ENCODE measurements around the gene DNAH10. TPM values are rescaled to one million over a fixed set of nuclear protein-coding genes. Genes with fewer than 3 reads are reported as not detected.

Gene DNAH10
- total and polyA plus RNA-seq, 2 of the 13 experiments (the other 11 are each of a cell fraction or from before 2014, with no cell fraction given): 0.01 to 0.02 TPM

- CTCF ChIA-PET (ENCODE audit: low intra/inter-chr PET ratio, low total read pairs): no interaction called here
- no peak for FAIRE-seq
- no TSS peak for BruUV-seq (replicated peaks)
Observed at GRCh38 chr12:123962513-123962912, 200.4 kb downstream of the DNAH10 start.

More at GRCh38 chr12:123962513-123962912, 200.4 kb downstream of the DNAH10 start:
- in situ Hi-C loops (cut with HindIII; ENCODE audit: extremely low pct_ligation_motif_present, low pct_unique_long_range_greater_than_20kb) (no loop called here), intact Hi-C loops (cut with micrococcal nuclease; ENCODE audit: unreplicated experiment) (no loop called here)
- H3K9me3 ChIP-seq (ENCODE audit: low read length): no peaks in the 10 kb centered on the region
- no peak overlapping the region for H3K4me3 ChIP-seq (replicated peaks in 1 of 3; ENCODE audit: insufficient read depth in 1 of 3, low read depth in 2 of 3, low read length in 3 of 3)
- no peak overlapping the region for H3K4me2 ChIP-seq (ENCODE audit: low read depth, low read length)
- 0 out of 5 replicates have a peak, but pooled peaks cover 0 to 4% of the 10 kb centered on the region in 2 experiments for H3K36me3 ChIP-seq (replicated peaks in 1 of 2; ENCODE audit: control insufficient read depth in 1 of 2, insufficient read depth in 2 of 2, low read length in 2 of 2)
- peaks cover 4% of the 10 kb centered on the region for H3K79me2 ChIP-seq (ENCODE audit: insufficient read depth, low read length)
- no peaks in the 10 kb centered on the region for H3K4me1 ChIP-seq (ENCODE audit: insufficient read depth, low read length)
- ATAC-seq (no peak), DNase-seq (ENCODE audit: low spot score) (no peak)
- H3K27me3 ChIP-seq (ENCODE audit: control insufficient read depth in 1 of 2, insufficient read depth in 2 of 2, low read length in 2 of 2): no peaks in the 10 kb centered on the region
- H3K9ac ChIP-seq (ENCODE audit: insufficient read depth, low read depth, low read length): no peak overlapping the region
- POLR2A ChIA-PET: interaction anchor here (1.4 to 1.5 kb wide), 2 partner anchors 10 to 14 kb away, joined by 4 read pairs; partner anchors contain the start of genes CCDC92 and ZNF664
- no peak overlapping the region for H3K27ac ChIP-seq (ENCODE audit: extremely low read length, insufficient read depth, low read length)
- no peak overlapping the region for H2AFZ ChIP-seq (ENCODE audit: low read length)
- 98% methylated on average over 5 of the region's 5 CpGs for WGBS (ENCODE audit: low lambda C conversion rate)
- no peaks in the 10 kb centered on the region for H4K20me1 ChIP-seq (ENCODE audit: insufficient read depth, low read length)
- TF ChIP-seq MIER2 (CRISPR knock-in tag; IDR thresholded peaks at IDR 0.05): no peak
- TF ChIP-seq YEATS4 (CRISPR knock-in tag; IDR thresholded peaks at IDR 0.05; ENCODE audit: borderline replicate concordance): no peak
- no peak for TF ChIP-seq KMT2A (CRISPR knock-in tag; IDR thresholded peaks at IDR 0.05)
- TF ChIP-seq ZNF280D (CRISPR knock-in tag; IDR thresholded peaks at IDR 0.05): no peak
- no peak for TF ChIP-seq ZC3H13 (CRISPR knock-in tag; IDR thresholded peaks at IDR 0.05)
- no peak for TF ChIP-seq NFIC (IDR thresholded peaks at IDR 0.05; ENCODE audit: low read length)
- TF ChIP-seq SP2 (CRISPR knock-in tag; IDR thresholded peaks at IDR 0.05): no peak
- no peak for TF ChIP-seq LRRFIP1 (CRISPR knock-in tag; conservative IDR thresholded peaks at IDR 0.05)
- TF ChIP-seq FOXA1 (IDR thresholded peaks at IDR 0.05): no peak
- TF ChIP-seq FOXA1 (CRISPR knock-in tag; IDR thresholded peaks at IDR 0.05): no peak
- TF ChIP-seq ZMAT5 (CRISPR knock-in tag; IDR thresholded peaks at IDR 0.05; ENCODE audit: borderline replicate concordance, low read depth): no peak
- no peak for TF ChIP-seq RAD21 (CRISPR knock-in tag; IDR thresholded peaks at IDR 0.05)
- no peak for TF ChIP-seq NR2F6 (IDR thresholded peaks at IDR 0.05)
- no peak for TF ChIP-seq NR2F6 (CRISPR knock-in tag; IDR thresholded peaks at IDR 0.05)
- no peak for TF ChIP-seq ZBTB14 (CRISPR knock-in tag; IDR thresholded peaks at IDR 0.05)
- no peak for TF ChIP-seq ZNF891 (CRISPR knock-in tag; IDR thresholded peaks at IDR 0.05)
- no peak for TF ChIP-seq ZBTB39 (CRISPR knock-in tag; IDR thresholded peaks at IDR 0.05)
